NB4 (cell line): ENCODE results near the gene SPRED3.

ENCODE experiments used
- CTCF ChIP-seq: IDR thresholded peaks from one replicate; pipeline ENCODE4 v1.5.1; 2012; ENCODE audit warnings: low read depth, low read length
- MYC ChIP-seq: IDR thresholded peaks from 2 replicates; pipeline ENCODE4 v1.6.1; 2011; ENCODE audit warnings: low read depth, low read length
- POLR2A ChIP-seq: IDR thresholded peaks from 2 replicates; pipeline ENCODE4 v1.6.1; 2011; ENCODE audit warnings: mild to moderate bottlenecking; ENCODE audit not compliant: insufficient read length; ENCODE audit errors: extremely low read depth

- no peak for TF ChIP-seq CTCF
- TF ChIP-seq POLR2A, result no peak
- TF ChIP-seq MYC, result no peak
Measured at GRCh38 chr19:38391911-38392464, 3.5 kb downstream of the SPRED3 start.
